Measurements from ENCODE around the gene HAVCR2.

GRCh38 chr5:157142317-157143126 lies 33.7 kb upstream of the HAVCR2 start, which contains the start of gene MED7:
- TF ChIP-seq CTCF (IDR thresholded peaks at IDR 0.05; ENCODE audit: low read depth, low read length, poor library complexity, severe bottlenecking) = no peak
- no peak for TF ChIP-seq EZH2phosphoT487 (IDR thresholded peaks at IDR 0.05; ENCODE audit: borderline replicate concordance, low read length)

All from DOHH2 (cell line).